HCT116 (cell line): ENCODE measurements around the gene SLC25A17.

ENCODE experiments used
- ATF3 ChIP-seq: IDR thresholded peaks from 2 replicates; pipeline ENCODE4 v1.6.1; 2012
- CEBPB ChIP-seq: IDR thresholded peaks from 2 replicates; pipeline ENCODE4 v1.6.1; 2012; ENCODE audit warnings: low read depth
- CTCF ChIP-seq, 3 experiments: fragments of 200-600 bp in 1 of 3; sonication (generic) in 1 of 3; IDR thresholded peaks in 2 of 3; conservative IDR thresholded peaks in 1 of 3; 2 replicates each; pipeline ENCODE4 v1.5.1; 2012 to 2017; ENCODE audit warnings: low read depth in 2 of 3, low read length in 2 of 3, antibody characterized with exemption in 1 of 3, borderline replicate concordance in 1 of 3, control low read depth in 1 of 3, mild to moderate bottlenecking in 1 of 3, mixed read lengths in 1 of 3, mixed run types in 1 of 3, moderate library complexity in 1 of 3; ENCODE audit not compliant: insufficient read depth in 1 of 3
- ELF1 ChIP-seq: IDR thresholded peaks from 2 replicates; pipeline ENCODE4 v1.6.1; 2012; ENCODE audit warnings: low read depth, borderline replicate concordance
- MAX ChIP-seq: IDR thresholded peaks from 2 replicates; pipeline ENCODE4 v1.6.1; 2012
- POLR2A ChIP-seq: IDR thresholded peaks from 2 replicates; pipeline ENCODE4 v1.7.0; 2011; ENCODE audit warnings: borderline replicate concordance; ENCODE audit not compliant: insufficient read depth, insufficient read length; ENCODE audit errors: extremely low read depth
- POLR2AphosphoS5 ChIP-seq: IDR thresholded peaks from 2 replicates; pipeline ENCODE4 v1.6.1; 2011; ENCODE audit warnings: mild to moderate bottlenecking, low read depth, low read length, moderate library complexity
- RAD21 ChIP-seq: IDR thresholded peaks from 2 replicates; pipeline ENCODE4 v1.6.1; 2012; ENCODE audit warnings: low read depth, mild to moderate bottlenecking
- REST ChIP-seq: IDR thresholded peaks from 2 replicates; pipeline ENCODE4 v1.6.1; 2012; ENCODE audit warnings: low read depth
- SP1 ChIP-seq: IDR thresholded peaks from 2 replicates; pipeline ENCODE4 v1.6.1; 2012; ENCODE audit warnings: low read depth
- SRF ChIP-seq: IDR thresholded peaks from 2 replicates; pipeline ENCODE4 v1.6.1; 2012; ENCODE audit warnings: low read depth
- TCF7L2 ChIP-seq: IDR thresholded peaks from 2 replicates; pipeline ENCODE4 v1.7.0; 2011; ENCODE audit warnings: borderline replicate concordance, inconsistent platforms; ENCODE audit not compliant: insufficient read depth, insufficient read length; ENCODE audit errors: extremely low read depth
- ZBTB33 ChIP-seq: IDR thresholded peaks from 2 replicates; pipeline ENCODE4 v1.6.1; 2011; ENCODE audit warnings: mild to moderate bottlenecking, low read length, moderate library complexity; ENCODE audit not compliant: insufficient replicate concordance; ENCODE audit errors: extremely low read depth
- ZFX ChIP-seq: fragments of 450-650 bp; IDR thresholded peaks from 2 replicates; pipeline ENCODE4 v1.6.1; 2017

- TF ChIP-seq TCF7L2 (no peak), CTCF (IDR thresholded peaks at IDR 0.05 in 2 of 3, conservative IDR thresholded peaks at IDR 0.05 in 1 of 3; ENCODE audit: borderline replicate concordance in 1 of 3, insufficient read depth in 1 of 3, low read depth in 2 of 3, low read length in 2 of 3) (no peak), ELF1 (no peak), ZBTB33 (no peak), RAD21 (no peak), POLR2A (no peak), POLR2AphosphoS5 (no peak), MAX (no peak), SRF (no peak), ATF3 (no peak), CEBPB (no peak), ZFX (no peak), REST (no peak), SP1 (no peak)
Measured at GRCh38 chr22:40749829-40750228, 69.3 kb downstream of the SLC25A17 start.
